Muscle of arm (tissue), 12 donors: ENCODE measurements around the gene PRDM16. TPM values are rescaled to one million over a fixed set of nuclear protein-coding genes. Genes with fewer than 3 reads are reported as not detected.
"Not testable (repeated sequence)": the region's sequence is repeated elsewhere in the genome, so short reads cannot be mapped to it uniquely, and the experiment has no call there.

Source experiments
- DNase-seq: peaks from one replicate; pipeline ENCODE4 v3.0.0-alpha.2; 2013
- polyA plus RNA-seq, 12 donors: library from polyadenylated mRNA; unstranded; fragments of 120-200 nt; gene quantifications; one replicate each; pipeline ENCODE4 v1.2.1, GENCODE V29; 2013; ENCODE audit not compliant: insufficient read length in 12 of 12

The PRDM16 gene
- polyA plus RNA-seq, 12 donors, result 0.66 to 2.0 (median 0.87) TPM; not detected in 2

DNA sequence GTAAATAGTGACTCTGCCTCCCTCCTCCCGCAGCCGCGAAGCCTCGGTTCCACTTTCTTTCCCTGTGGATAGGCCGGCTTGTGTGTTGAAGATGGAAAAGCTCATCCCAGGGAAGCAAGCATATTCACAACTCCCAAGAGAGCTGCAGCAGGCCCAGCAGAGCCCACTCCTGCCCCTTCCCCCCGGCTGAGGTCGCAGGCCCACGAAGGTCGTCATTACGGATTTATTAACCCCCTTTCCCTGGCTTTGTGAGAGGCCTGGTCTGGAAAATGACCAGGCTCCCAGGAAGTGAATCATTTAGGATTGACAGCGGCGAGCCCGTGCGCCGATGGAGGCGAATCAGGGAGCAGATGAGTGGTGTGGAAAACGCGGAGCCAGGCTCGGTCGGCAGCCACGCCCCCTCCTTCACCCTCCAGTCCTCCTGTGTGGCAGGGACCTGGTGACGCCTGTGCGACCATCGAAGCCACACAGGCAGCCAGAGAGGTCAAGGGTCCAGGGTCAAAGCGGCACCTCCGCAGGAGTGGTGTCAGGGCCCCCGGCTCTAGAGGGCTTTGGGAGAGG lies 93.4 kb downstream of the PRDM16 start:
- DNase-seq, result no peak

DNA sequence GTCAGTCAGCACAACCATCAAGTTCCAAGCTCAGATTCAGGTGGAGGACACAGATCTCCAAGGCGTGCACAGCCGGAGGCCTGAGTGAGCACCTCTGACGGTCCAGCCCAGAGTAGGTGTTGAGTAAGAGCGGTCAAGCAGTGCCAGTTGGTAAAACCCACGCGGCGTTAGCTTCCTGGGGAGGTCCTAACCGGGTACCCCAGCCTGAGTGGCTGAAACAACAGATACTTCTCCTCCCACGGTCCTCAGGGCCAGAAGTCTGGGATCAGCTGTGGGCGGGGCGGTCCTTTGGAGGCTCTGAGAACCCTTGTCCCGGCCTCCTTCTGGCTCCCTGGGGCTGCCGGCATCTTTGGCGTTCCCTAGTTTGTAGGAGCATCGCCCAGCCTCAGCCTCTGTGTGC lies 94.4 kb downstream of the PRDM16 start:
- no peak for DNase-seq

DNA sequence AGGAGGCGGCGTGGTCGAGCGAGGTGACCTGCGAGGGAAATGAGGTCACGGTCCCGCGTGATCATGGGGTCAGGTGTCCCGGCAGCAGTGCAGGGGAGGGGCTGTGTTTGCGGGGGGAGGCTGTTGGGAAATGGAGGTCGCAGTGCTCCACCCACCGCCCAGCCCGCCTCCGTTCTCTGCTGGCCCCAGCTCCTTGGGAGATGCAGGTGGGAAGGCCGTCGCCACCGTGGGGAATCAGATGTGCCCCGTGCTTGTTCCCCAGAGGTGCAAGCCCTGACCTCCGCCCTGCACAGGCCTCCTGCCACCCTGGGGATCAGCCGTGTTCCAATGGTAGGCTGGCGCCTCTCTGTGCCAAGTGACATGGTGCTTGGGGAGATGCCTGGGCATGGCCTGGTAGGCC lies 95.7 kb downstream of the PRDM16 start:
- DNase-seq, result no peak

DNA sequence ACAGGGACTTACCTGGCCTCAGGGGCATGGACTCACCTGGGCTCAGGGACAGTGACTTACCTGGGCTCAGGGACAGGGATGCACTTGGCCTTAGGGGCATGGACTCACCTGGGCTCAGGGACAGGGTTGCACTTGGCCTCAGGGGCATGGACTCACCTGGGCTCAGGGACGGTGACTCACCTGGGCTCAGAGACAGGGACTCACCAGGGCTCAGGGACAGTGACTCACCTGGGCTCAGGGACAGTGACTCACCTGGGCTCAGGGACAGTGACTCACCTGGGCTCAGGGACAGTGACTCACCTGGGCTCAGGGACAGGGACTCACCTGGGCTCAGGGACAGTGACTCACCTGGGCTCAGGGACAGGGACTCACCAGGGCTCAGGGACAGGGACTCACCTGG lies 96.2 kb downstream of the PRDM16 start:
- DNase-seq, result not testable (repeated sequence)

DNA sequence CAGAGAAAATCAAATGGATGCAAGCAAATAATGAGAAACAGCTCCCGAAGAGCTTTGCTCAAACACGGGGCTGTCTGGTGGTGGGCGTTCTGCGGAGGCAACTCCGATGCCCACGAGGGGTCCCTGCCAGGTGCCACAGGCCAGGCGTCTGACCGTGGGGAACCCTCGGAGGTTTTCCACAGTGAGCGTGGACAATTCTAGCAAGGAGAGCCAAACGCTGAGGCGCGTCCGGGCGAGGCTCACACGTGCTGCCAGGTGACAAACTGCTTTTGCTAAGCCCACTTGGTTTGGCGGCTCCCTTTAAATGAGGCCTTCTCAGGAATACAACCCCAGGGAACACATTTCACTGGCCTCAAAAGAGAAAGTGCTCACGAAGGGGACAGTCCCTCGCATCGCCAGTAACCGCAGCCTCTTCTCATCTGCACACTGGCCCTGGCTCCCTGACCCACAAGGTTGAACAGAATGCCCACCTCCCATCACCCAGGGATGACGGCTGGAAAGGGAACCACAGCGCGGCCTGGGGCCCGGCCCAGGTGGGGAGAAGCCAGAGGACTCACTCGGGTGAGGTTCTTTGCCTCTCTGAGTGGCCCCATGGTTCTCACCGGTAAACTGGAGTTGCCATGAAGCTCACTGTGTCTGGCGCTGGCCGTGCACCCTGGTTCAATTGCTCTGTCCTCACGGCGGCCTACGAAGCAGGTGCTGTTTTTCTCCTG lies 97.4 kb downstream of the PRDM16 start:
- no peak for DNase-seq

DNA sequence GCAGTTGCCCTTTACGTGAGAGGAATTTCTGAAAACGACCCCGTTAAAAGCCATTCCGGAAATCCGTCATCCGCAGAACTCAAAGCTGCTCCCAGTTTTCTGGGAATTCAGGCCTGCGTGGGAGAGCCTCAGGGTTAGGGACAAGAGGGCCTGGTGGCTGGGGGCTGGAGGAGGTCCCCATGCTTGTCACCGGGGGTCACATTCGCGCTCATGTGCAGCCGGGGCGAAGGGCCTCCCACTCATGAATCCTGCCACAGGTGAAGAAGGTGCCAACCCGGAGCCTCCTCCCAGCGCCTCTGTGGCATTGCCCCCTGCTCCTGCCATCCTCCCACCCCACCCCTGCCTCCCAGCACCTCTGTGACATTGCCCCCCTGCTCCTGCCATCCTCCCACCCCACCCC lies 98.3 kb downstream of the PRDM16 start:
- no peak for DNase-seq

DNA sequence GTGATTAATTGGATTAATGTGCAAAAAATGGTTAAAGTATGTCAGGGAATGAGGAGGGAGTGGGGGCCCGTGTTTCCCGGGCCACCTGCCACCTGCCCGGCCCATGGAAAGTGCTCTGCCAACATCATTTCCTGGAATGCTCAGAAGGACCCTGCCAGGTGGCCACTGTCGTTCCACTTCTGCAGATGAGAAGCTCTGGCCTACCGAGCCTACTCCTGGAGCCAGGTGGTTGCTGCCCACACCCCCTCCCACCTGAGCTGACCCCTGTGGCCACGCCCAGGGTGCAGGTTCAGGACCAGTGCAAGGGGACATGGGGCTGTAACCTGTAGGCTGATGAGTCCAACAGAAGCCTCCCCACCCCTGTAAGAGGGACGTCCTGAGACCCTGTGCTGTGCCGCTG lies 99.7 kb downstream of the PRDM16 start:
- no peak for DNase-seq

DNA sequence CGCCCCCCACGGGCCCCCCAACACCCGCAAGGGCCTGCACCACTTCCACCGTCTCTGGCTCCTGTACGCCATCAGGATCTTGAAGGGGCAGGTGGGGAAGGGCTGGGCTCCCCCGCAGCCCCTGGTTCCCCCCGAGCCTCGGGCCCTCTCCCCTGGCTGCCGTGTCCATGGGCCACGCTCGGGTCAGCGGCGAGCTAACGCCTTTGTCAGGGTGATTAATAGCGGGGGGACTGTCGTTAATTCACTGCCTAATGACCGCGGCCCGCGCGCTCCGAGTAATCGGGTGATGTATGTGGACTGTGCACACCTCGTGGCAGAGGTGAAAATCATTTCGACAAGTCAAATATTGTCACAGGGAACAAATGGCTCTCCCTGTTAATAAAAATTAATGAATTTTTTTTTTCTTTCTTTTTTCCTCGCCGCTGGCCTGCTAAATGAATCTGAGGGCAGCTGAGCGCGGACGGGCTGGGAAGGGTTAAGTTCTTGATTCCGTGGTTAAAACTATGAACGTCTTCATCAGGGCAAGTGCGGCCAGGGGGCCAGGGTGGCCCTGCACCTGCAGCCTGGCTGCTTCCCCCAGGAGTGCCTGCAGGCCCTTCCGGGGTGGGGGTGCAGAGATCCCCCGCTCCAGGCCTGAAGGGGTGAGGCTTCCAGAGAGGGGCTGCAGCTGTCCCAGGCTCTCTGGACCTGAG lies 100.8 kb downstream of the PRDM16 start:
- no peak for DNase-seq

DNA sequence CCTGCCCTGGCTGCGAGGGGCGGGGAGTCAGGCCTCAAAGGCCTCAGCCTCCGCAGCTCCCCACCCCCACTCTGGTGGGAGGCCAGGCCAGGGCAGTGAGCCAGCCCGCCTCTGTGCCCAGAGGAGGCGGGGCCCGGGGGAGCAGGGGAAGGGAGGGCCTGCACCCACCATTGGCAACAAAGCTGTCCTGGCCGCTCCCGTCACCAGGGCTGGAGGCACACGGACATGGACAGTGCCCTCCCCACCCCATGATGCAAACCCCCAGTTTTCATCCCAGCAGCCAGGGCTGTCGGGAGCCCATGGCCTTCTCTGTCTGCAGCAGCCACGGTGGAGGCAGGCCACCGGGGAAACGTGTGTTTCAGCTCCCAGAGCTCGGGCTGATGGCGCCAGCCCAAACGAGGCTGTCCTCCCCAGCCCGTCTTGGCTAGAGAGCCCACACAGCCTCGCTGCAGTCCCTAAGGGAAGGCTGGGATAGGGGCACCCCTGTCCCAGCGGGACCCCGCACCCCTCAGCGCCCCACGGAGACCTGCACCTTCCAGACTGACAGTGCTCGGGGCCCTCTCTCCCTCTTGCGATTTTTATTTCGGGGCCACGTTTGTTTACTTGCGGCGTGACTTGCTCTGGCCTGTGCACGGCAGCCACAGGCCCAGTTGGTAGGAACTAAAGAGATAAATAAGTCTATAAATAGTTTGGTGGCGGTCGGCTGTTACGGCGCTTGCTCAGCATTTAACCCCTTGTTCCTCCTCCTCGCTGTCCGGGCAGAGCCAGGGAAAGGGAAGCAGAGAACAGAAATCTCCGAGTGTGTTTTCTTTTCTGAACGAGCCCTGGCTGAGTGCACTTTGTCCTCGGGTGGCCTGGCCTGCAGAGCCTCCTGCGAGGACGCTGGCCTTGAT lies 101.8 kb downstream of the PRDM16 start:
- DNase-seq, result peak; percentile 52

DNA sequence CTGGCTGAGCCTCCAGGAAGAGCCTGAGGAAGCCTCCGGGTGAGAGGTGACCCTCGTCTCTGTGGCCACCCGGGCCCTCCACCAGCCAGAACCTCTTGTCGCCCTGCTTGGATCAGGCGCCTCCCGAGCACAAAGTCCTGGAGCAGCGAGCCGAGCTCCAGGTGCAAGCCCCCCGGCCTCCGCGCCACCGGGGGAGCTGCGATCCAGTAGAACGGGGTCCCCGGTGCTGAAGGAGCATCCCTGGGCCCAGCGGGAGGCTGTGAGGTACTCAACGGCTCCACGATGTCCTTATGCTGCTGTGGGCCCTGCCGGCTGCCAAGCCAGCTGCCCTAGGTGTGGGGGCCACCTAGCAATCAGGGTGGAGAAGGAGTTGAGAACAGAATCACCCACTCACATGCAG lies 102.8 kb downstream of the PRDM16 start:
- no peak for DNase-seq

DNA sequence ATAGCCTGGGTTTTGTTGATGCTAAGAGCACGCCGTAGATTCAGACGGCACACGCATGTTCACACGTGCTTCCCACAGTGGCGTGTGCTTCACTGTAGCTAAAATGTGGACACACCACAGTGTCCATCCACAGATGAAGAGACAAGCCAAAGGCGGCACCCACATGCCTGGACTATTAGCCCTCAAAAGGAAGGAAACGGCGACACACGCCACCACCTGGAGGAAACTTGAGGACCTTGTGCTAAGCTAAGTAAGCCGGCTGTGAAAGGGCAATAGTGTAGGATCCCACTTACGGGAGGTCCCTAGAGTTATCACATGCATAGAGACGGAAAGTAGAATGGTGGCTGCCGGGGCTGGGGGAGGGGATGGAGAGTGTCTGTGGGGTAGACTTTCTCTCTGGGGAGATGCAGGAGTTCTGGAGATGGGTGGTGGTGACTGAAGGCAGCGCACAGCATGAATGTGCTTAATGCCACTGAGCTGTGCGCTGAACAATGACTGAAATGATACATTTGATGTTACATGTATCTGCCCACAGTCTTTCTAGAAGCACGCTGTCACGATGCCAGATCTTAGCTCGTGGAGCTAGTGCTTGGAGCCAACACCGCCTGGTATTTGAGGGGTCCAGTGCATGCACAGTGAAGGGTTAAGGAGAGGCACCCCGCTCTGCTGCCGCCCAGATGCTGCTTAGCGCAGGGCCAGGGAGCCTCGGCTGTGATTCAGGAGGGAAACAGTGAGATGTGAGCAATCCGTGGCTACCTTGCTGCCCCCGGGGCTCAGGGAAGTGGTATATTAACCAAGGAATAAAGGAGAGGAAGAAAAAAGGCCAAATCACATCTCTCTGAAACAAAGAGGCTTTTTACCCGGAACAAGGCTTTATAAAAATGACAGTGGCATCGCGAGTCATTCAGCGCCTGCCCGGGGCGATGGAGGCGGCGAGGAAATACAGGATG lies 103.7 kb downstream of the PRDM16 start:
- DNase-seq, result no peak

DNA sequence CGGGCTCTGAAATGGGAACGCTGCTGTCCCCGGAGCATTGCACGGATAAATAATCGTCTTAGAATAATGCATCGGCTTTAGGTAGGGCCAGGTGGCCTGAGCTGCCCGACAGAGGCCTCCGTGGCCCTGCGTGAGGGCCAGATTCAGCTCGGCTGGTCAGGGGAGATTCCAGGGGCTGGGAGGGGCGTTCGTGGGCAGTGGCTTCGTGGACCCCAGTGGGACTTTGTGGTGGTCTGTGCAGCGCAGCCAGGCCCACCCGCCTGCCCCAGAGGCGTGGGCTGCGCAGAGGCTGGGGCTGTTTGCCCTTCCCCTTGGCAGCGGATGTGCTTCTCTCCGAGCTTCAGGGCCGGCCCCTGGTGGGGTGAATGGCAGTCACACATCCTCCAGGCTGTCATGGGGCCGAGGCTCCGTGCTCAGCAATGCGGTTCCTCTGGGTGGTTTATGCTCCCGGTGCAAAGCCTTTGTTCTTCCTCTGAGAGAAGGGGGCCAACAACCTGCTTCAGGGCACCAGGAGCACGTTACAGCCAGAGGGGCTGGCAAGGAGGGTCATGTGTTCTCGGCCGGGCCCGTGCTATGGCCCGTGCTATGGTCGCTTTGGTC lies 104.5 kb downstream of the PRDM16 start:
- DNase-seq, result no peak

DNA sequence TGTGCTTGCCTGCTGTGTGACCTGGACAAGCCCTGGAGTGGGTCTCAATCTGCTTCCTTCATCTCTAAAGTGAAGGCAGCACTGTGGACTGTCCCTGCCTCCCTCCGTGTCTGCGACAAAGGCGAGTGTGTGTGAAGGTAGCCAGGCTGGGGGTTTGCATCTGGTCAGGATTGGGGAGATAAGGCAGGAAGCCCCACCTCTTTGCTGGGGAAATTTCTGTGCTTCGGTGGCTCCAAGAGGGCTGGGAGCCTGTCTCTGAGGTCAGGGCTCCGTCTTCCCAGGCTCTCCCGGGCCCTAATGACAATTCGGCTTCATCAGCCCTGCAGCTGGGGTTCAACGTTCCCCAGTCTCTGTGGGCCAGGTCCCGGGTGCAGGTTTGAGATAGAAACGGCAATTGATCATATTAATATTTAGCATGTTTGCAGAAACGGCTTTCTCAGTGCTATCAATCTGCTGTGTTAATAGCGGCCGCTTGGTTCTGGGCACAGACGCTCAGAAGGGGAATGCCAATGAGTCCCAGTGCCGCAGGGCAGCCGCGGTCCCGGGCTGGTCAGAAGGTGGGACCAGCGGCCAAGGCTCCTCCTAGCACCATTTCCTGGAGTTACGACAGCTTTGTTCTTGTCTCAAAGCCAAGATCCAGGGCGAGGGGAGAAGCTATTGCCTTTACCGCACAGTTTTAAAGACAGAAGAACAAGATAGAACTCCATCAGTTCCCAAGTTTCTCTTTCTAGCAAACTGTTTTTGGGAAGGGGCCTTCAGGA lies 105.7 kb downstream of the PRDM16 start:
- peak; percentile 52 for DNase-seq

DNA sequence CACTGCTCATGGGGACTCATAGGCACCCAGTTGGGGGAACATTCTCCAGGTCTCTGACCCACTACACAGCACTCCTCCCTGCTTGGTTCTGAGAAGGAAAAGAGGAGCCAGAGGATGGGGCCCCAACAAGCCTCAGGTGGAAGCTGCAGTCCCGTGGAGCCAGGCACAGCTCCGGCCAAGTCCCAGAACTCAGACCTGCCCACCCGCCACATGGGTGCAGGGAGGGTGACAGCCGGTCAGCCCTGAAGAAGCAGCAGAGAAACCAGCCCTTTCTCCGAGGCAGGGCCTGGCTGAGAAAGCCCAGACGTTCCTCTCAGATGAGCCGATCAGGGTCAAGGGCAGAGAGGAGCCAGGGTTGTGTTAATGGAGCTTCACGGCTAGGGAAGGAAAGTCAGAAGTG lies 106.5 kb downstream of the PRDM16 start:
- no peak for DNase-seq

DNA sequence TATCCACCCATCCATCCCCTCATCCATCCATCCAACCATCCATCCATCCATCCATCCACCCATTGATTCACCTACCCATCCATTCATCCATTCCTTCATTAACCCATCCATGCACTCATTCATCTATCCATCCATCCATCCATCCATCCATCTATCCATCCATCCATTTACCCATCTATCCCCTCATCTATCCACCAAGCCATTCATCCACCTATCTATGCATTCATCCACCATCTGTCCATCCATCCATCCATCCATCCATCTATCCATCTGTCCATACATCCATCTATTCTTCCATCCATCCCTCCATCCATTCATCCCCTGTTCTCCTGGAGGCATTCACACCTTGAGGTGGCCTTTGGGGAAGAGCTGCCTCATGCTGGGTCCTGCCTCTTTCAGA lies 107.0 kb downstream of the PRDM16 start:
- no peak for DNase-seq

DNA sequence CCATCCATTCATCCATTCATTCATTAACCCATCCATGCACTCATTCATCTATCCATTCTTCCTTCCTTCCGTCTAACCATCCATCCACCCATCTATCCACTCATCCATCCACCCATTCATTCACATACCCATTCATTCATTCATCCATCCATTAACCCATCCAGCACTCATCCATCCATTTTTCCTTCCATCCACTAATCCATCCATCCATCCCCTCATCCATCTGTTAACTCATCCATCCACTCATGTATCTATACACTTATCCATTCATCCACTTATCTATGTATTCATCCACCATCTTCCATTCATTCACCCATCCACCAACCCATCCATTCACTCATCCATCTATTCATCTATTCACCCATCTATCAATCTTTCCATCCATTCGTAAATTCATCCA lies 107.8 kb downstream of the PRDM16 start:
- no peak for DNase-seq

DNA sequence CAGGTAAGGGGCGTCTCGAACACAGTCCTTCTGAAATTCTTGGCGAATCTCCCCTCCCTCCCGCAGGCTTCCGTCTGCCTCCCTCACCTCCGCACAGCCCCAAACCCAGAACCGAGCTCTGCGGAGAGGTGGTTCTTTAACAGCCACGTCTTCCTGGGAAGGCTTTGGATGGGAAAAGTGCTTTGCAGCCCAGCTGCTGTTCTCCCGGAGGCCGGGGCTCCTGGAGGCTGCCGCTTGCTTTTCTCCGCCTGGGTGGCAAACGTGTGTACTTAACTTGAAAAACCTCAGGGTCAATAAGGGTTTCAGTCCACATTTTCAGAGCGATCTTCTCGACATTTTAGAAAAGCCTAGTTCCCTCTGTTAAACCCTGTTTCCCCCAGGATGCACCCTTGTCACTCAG lies 109.3 kb downstream of the PRDM16 start:
- no peak for DNase-seq

DNA sequence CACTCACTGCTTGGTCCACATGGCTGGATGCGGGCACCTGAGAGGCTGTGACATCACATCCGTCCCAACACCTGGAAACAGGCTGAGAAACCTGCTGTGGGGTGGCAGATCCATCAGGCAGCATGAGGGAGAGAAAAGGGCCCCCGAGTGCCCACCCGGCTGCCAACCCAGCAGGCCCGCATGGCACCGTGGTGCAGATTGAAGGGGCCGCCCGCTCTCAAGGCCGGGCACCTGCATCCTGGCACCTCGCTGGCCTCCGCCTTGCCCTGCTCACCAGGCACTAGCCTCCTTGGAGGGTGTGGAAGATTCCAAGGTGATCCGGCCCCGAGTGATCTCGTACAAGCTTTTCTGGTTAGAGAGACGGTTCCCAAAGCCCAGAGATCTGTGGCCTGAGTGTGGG lies 110.5 kb downstream of the PRDM16 start:
- no peak for DNase-seq

DNA sequence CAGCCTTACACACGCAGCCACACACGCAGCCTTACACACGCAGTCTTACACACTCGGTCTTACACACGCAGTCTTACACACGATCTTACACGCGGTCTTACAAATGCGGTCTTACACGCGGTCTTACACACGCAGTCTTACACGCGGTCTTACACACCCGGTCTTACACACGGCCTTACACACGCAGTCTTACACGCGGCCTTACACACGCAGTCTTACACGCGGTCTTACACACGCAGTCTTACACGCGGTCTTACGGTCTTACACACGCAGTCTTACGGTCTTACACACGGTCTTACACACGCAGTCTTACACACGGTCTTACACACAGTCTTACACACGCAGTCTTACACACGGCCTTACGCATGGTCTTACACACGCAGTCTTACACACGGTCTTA lies 111.9 kb downstream of the PRDM16 start:
- DNase-seq, result no peak

DNA sequence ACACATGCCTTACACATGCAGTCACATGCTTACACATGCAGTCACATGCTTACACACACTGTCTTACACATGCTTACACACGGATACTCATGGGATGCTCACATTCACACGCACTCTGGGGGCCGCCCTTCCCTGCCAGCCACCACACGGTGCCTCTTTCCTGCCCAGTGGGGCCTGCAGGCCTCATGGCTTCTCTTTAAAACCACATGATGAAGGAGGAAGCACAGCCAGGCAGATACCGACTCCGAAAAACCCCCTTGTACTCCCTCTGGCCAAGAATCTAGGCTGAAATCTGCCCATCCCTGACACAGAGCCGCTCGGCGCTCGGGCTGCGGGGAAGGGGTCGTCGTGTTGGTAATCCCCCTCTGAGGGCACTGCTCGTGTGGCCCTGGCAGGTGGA lies 113.0 kb downstream of the PRDM16 start:
- DNase-seq, result no peak
